BJ (cell line): ENCODE data around the gene CUX1. TPM values are rescaled to one million over a fixed set of nuclear protein-coding genes. Genes with fewer than 3 reads are reported as not detected.
"Not testable (repeated sequence)": the region's sequence is repeated elsewhere in the genome, so short reads cannot be mapped to it uniquely, and the experiment has no call there.

Experiments
- CTCF ChIA-PET: fragments of 350-600 bp; formaldehyde crosslinking; extraction: SDS; loops from one replicate; lab custom pipeline; 2021; ENCODE audit warnings: antibody characterized with exemption, inconsistent platforms; lab: Yijun Ruan, JAX
- POLR2A ChIA-PET: fragments of 300-600 bp; sonication (Branson Sonifier 250); formaldehyde crosslinking; extraction: SDS; loops from one replicate; lab custom pipeline; 2021; ENCODE audit warnings: antibody characterized with exemption; lab: Charles Lee
- DNase-seq: peaks from one replicate; pipeline ENCODE4 v3.0.0-alpha.2; 2011; ENCODE audit warnings: low read depth
- H3K27me3 ChIP-seq: 2 replicates; pipeline ENCODE4 v1.6.0; 2011; ENCODE audit warnings: low read length; ENCODE audit not compliant: control insufficient read depth, insufficient read depth
- H3K36me3 ChIP-seq: 2 replicates; pipeline ENCODE4 v1.5.1; 2011; ENCODE audit warnings: low read length; ENCODE audit not compliant: control insufficient read depth, insufficient read depth
- H3K4me3 ChIP-seq: 2 replicates; pipeline ENCODE4 v1.5.1; 2011; ENCODE audit warnings: low read depth, mild to moderate bottlenecking, control low read depth, low read length
- CTCF ChIP-seq: IDR thresholded peaks from 2 replicates; pipeline ENCODE4 v1.5.1; 2011; ENCODE audit warnings: low read depth, mild to moderate bottlenecking, control low read depth, inconsistent platforms, low read length, moderate library complexity; ENCODE audit not compliant: insufficient read depth
- polyA plus RNA-seq: library from polyadenylated mRNA; depleted of rRNA; stranded (reverse); fragments of >200 nt; gene quantifications from 2 replicates; pipeline ENCODE4 v1.2.3, GENCODE V29; 2011

The CUX1 gene
- polyA plus RNA-seq, 1 experiment: 36.5 TPM

GRCh38 chr7:101929256-101929655 is 111.8 kb downstream of the CUX1 start:
- DNase-seq: no peak
- H3K27me3 ChIP-seq: no peaks in the 10 kb centered on the region
- CTCF ChIA-PET: no interaction called here
- no peak for TF ChIP-seq CTCF
- POLR2A ChIA-PET: no interaction called here
- H3K4me3 ChIP-seq: no peak overlapping the region
- H3K36me3 ChIP-seq: peaks cover 3% of the 10 kb centered on the region

- H3K36me3 ChIP-seq, POLR2A ChIA-PET, H3K4me3 ChIP-seq, CTCF ChIA-PET, DNase-seq, H3K27me3 ChIP-seq: not testable (repeated sequence)
These were observed 112.5 kb downstream of the CUX1 start for GRCh38 chr7:101929911-101930310.

GRCh38 chr7:101932083-101932482 is 114.7 kb downstream of the CUX1 start:
- TF ChIP-seq CTCF: no peak
- no peaks in the 10 kb centered on the region for H3K27me3 ChIP-seq
- DNase-seq: no peak
- no peak overlapping the region for H3K4me3 ChIP-seq
- peaks cover 3% of the 10 kb centered on the region for H3K36me3 ChIP-seq
- CTCF ChIA-PET: no interaction called here
- POLR2A ChIA-PET: no interaction called here

GRCh38 chr7:101933028-101933427 is 115.6 kb downstream of the CUX1 start:
- ChIA-PET CTCF (no interaction called here), POLR2A (no interaction called here)
- DNase-seq: no peak
- TF ChIP-seq CTCF: no peak
- Histone ChIP-seq H3K27me3 (no peaks in the 10 kb centered on the region), H3K4me3 (no peak overlapping the region), H3K36me3 (peaks cover 1% of the 10 kb centered on the region; the same call in 1 of the 2 replicates)

- ChIA-PET POLR2A (no interaction called here), CTCF (interaction anchor here (0.6 kb wide), 1 partner anchor 182 kb away, joined by 3 read pairs; no protein-coding TSS in a partner anchor)
- Histone ChIP-seq H3K27me3 (no peaks in the 10 kb centered on the region), H3K36me3 (peaks cover 1% of the 10 kb centered on the region; the same call in 1 of the 2 replicates), H3K4me3 (no peak overlapping the region)
- no peak for DNase-seq
- no peak for TF ChIP-seq CTCF
These were observed 116.3 kb downstream of the CUX1 start for GRCh38 chr7:101933688-101934121.

- POLR2A ChIA-PET: no interaction called here
- CTCF ChIA-PET: no interaction called here
These were observed 117.2 kb downstream of the CUX1 start for GRCh38 chr7:101934618-101935017.

More at GRCh38 chr7:101934618-101935017, 117.2 kb downstream of the CUX1 start:
- DNase-seq: no peak
- Histone ChIP-seq H3K4me3 (no peak overlapping the region), H3K36me3 (peaks cover 1% of the 10 kb centered on the region; the same call in 1 of the 2 replicates), H3K27me3 (no peaks in the 10 kb centered on the region)
- TF ChIP-seq CTCF: no peak
